Fibroblast of skin of back (primary cell): Measurements from ENCODE around the gene L3MBTL4.

Source experiments
- DNase-seq: peaks from one replicate; pipeline ENCODE4 v3.0.0-alpha.2; 2013

The L3MBTL4 gene

DNA sequence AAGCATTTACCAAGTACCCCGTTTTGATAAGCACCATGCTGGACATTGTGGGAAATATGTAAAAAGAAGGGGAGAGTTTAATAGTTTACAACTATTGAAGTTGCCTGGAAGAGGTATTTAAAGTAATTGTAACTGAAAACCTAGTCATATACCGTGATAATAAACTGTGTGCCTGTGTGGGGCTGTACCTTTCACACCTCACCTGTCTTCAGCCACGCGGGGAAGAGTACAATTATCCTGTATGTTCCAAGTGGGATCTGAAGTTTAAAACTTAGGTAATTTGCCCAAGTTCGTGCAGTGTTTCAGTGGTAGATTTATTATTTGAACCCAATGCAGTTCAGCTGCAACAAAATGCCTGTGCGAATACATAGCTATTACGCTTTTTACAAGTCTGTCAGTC, 391.2 kb downstream of the L3MBTL4 start:
- no peak for DNase-seq

DNA sequence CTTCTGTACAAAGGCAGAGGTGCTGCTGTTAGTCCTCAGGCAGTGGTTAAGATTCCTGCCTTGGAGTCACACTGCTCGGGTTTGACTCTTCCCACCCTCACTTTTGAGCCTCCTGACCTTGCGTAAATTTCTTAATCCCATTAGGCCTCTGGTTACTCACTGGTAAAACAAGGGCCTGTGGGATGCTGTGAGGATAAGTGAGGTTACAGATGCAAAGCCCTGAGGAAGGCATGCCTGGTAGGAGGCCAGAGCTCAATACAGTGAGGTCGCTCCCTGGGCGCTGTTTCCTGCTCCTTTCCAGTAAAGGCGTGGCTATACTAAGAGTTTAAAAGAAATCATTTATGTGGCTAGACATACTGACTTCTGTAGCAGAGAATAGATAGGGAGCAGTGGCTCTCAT, 391.9 kb downstream of the L3MBTL4 start:
- DNase-seq: peak; percentile 67

DNA sequence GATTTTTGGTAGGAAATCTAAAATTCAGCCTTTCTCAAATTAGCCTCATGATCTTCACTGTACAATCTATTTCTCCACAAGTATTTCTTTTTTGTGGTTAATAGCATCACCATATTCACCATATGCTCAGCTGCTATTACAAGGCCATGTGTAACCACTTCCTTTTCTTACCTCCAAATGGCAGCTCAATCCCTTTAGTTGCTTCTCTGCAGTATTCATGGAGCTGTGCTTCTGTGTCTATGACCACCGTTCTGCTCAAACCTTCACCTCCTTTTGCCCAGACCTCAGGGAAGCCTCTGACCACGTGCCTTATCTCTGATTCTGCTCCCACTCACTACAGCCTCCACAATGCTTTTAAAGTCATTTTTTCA, 392.7 kb downstream of the L3MBTL4 start:
- peak; percentile 18 for DNase-seq

DNA sequence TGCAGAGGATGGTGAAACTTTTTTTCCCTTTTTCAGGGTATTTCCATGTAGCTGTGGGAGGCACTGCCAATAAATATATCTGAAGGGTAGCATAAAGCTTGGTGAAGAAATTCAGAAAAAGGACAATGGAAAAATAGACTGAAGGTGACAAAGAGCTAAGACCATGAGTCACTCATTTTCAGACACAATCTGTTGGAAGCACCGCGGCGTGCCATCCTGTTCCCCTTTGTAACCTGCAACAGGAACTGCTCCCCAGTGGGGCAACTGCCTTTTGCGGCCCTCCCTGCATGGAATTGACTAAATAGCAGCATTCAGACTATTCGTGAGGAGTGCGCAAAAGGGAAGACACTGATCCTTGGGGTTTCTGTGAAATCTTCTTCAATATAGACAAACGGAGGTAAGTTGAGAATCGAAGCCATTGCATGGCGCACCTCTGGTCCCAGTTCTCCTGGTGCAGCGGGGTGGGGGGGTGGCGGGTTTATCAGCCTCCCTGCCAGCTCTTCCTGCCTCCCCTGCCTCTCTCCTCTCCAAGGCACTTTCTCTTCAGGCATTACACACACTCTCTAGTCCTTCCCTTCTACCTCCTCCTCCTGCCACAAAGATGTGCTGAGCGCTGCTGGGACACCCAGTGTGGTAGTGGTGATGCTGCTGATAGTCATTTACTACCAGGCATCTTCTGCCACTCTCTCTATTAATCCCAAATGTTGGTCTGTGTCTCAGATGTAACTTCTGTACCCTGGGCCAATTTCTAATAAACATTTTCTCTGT, 393.2 kb downstream of the L3MBTL4 start:
- no peak for DNase-seq

DNA sequence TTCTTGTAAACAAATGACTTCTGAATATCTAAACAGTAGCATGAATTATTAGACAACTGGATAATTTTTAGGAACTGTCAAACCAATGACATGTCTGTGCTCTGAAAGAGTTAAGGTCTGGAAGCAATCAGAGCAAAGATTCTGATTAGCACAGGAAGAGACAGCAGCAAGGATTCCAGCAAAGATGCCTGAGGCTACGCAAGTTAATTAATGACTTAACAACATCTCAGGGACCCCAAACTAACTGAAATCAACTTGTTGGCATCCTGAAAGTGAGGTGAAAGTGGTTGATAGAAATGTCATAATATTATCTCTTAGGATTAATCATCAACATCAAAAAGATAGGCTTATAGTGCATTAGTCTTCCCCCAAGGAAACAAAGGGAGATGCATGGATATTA, 396.0 kb downstream of the L3MBTL4 start:
- DNase-seq: no peak

DNA sequence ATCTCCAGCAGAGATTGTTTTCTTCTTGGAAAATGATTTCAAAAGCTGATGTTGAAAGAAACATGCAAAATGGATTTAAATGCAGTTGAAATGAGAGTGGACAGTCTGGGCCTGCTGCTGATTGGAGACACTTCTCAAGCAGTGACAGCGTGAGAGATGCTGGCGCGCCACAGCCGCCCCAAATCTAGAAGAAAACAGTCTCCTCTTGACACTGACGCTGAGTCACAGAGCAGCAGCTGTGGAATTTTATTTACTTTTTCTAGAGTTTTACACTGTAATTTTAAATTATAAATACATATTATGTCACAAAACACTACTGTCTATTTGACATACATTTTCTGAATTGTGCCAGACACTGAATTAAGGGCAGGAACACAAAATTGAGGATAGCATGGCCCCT, 397.5 kb downstream of the L3MBTL4 start:
- peak; percentile 51 for DNase-seq

DNA sequence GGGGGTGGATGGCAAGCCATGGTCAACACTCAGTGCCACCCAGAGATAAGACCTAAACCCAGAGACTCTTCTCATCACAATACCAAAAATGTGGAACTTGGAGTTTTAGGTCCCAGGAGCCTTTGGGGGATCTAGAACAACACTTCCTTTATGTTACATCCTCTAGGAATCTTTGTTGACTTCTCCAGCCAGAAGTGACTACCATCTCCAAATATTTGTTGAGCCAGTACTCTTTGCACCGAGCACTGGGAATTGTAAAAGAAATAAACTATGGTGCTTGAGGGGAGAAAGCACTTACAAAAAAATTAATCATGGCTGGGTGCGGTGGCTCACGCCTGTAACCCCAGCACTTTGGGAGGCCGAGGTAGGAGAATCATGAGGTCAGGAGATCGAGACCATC, 399.3 kb downstream of the L3MBTL4 start:
- DNase-seq: peak; percentile 71

DNA sequence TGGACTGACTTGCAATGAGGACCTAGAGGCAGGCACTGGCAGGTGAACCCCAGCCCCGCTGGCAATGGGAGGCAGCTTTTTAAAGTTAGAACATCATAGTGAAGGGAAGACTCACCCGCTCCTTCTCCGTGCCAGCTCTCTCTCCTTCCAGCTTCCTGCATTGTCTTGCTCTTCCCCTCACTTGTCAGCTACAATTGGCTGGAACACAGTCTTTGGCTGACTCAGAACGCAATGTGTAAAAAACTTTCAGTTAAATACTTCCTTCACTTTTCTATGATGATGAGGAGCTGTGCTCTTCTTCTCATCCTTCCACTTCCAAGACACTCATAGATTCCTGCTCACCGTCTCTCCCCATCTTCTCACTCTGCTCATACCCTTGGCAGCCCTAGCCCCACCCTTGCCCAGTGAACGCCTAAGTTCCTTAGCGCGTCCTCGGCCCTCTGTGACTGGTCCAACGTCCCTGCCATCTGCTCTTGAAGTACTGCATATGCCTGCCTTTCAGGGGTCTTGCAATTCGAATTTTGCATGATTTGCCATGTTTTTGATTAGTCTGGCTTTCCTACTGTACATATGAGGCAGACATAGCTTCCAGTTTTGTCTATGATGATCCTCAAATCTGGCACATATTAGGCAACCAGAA, 401.4 kb downstream of the L3MBTL4 start:
- DNase-seq: peak; percentile 56

DNA sequence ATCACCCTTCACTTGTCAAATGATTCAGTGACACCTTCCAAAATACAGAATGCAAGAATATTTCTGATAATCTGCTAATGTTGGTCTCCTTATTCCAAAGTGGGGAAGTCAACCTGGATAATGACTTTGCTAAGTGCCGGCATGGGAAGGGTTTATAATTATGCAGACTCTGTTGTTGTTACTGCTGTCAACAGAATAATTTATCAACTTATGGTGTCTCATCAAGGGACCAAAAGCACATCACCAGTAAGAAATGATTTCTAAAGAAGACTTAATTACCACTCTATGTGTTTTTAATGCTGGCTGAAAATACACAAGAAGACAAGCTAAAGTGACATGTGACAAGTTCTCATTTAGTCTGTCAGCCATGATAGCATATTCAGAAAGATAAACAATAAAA, 403.8 kb downstream of the L3MBTL4 start:
- no peak for DNase-seq

DNA sequence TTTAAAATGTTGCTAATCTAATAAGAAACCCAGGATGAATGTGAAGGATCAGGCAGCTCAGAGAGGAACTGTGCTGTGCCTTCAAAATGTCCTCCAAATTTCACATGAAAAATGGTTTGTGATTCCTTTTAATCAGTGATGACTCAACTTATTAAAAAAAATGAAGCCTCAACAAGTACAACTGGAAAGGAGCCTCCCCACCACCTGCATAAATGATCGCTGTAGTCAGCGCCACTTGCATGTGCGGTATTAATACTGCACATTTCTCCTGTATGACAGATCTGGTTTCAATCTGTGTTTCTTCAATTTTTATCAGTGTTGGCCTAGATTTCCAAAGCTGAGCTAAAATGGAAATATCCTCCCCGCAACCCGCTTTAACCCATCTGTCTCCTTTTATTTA, 404.4 kb downstream of the L3MBTL4 start:
- peak; percentile 20 for DNase-seq

DNA sequence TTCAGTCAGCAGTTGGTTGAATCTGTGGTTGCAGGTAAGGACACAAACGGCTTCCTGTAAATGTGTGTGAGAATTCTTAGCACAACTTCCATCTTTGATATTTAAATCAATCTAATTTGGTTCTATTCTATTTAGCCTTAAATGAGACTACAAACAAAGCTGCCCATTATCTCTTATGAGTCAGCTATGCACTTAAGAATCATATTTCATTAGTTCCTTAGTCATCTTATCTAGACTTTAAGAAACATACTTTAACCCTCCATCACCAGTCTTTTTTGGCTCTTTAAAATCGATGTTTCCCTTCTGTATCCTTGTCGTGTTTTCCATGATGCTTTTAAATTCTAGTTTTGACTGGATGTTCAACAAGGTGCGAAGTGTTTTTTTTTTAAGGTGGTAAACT, 405.0 kb downstream of the L3MBTL4 start:
- peak; percentile 63 for DNase-seq

DNA sequence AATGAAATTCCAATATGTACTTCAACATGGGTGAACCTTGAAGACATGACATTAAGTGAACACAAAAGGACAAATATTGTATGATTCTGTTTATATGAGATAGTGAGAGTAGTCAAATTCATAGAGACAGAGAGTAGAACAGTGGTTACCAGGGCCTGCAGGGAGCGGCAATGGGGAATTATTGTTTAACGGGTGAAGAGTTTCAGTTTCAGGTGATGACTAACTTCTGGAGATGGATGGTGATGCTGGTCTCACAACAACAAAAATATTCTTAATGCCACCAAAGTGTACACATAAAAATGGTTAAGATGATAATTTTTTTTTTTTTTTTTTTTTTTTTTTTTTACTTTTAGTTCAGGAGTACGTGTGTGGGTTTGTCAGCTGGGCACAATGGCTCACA, 410.0 kb downstream of the L3MBTL4 start:
- no peak for DNase-seq

DNA sequence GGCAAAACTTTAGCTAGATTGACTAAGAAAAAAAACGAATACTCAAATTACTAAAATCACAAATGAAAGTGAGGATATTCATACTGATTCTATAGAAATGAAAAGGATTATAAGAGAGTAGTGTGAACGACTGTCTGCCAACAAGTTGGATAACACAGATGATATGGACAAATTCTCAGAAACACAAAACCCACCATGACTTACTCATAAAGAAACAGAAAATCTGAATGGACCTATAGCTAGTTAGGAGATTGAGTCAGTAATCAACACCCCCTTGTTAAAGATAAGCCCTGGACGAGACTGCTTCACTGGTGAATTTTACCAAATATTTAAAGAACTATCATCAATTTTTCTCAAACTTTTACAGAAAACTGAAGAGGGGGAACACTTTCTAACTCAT, 410.6 kb downstream of the L3MBTL4 start:
- DNase-seq: no peak

DNA sequence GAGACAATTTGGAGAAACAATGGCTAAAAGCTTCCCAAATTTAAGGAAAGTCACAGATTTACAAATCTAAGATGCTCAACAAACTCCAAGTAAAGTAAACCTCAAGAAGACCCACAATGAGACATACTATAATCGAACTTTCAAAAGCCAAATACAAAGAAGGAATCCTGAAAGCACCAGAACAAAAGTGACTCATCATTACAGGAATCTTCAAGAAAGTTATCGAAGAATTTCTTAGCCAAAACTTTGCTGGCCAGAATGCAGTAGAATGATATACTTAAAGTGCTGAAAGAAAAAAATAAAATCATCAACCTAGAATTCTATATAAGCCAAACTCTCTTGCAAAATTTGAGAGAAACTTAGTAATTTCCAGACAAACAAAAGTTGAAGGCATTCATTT, 412.8 kb downstream of the L3MBTL4 start:
- peak; percentile 56 for DNase-seq

DNA sequence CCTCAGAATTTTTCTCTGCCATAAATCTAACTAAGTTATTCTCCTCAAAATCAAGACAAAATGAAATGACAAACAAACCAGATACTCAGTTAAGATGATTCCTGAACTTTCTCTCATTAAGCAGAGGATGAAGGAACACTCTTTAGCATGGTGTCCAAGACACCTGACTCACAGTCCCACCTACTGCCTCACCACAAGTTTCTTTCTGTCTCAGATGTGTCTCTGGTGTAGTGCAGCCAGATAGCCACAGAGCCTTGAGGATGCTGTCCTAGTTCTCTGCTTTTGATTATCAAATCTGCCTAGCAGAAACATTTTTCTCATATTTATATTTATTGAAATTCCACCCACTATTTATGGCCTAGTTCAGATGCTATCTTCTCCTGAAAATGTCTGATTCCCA, 415.8 kb downstream of the L3MBTL4 start:
- no peak for DNase-seq

DNA sequence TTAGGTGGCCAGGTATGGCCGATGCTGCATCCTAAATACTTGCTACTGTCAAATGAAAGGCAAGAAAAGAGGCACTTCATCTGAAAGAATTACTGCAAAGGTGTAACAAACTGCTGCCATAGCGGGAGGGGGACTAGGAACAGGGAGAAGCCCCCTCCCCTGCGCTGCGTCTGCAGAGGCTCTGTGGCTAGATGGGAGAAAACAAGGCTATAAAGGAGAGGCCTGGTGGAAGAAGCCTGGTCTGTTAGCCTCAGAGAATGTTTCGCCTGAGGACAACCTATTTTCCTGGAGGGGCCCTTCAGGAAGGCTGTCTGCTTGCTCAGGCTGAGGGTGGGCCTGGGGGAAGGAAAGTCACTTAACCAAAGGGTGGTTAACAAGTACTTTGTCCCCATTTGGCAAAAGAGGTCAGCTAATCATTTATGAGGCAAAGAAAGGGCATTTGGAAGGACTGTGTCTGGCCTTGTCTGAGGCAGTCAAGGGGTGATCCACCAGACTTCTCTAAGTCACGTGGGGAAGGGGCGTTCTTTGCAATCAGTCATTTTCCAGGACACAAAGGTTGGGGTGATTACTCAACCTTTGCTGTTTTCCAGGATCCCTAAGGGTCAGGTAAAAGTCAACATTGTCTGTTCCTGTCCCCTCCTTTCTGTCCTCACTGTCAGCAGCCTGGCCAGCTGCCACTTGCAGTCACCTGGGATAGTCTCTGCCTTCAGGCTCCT, 416.4 kb downstream of the L3MBTL4 start:
- no peak for DNase-seq

DNA sequence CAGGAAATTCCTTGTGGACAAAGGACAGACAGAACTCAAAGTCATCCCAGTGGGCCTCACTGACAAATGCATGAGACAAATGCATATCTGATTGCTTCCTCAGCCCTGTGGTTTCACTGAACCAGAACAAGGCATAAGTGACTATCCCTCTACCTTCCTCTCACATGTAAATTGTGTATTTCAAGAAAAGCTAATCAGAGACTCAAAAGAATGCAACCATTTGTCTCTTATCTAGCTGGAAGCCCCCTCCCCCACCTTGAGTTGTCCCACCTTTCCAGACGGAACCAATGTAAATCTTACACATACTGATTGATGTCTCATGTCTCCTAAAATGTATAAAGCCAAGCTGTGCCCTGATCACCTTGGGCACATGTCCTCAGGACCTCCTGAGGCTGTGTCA, 417.4 kb downstream of the L3MBTL4 start:
- no peak for DNase-seq

DNA sequence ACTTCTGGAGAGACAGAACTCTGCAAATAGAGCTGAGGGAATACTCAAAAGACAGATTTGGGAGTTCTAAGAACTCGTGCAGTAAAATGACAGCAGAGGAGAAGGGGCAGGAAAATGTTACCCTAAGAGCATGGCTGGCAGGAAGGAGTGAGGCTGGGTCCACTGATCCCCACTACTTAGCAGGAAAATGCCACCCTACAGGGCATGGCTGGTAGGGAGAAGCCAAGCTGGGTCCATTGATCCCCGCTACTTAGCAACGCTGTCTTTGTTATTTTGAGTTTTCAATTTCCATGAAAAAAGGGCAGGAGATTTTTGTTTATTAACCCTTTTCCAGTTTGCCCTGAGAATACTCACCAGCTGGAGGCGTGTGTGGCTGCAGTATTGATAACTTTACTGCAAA, 419.1 kb downstream of the L3MBTL4 start:
- DNase-seq: no peak

DNA sequence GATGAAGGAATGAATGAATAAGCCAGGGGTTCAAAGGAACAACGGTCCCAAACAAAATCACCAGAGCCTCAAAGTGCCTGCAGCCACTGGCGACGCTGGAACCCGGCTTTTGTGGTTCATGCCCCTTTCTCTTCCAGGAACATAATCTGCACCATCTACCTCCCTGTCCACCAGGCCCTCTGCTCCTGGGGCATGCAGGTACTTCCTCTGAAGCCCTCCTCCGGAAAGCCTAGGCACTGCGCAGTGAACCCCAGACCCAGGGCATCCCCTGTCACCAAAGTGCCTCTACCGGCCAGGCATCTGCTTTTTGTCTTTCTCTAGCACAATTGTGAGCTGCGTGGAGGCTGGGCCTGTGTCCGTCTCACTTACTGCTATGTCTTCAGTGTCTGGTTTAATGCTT, 420.8 kb downstream of the L3MBTL4 start:
- no peak for DNase-seq

DNA sequence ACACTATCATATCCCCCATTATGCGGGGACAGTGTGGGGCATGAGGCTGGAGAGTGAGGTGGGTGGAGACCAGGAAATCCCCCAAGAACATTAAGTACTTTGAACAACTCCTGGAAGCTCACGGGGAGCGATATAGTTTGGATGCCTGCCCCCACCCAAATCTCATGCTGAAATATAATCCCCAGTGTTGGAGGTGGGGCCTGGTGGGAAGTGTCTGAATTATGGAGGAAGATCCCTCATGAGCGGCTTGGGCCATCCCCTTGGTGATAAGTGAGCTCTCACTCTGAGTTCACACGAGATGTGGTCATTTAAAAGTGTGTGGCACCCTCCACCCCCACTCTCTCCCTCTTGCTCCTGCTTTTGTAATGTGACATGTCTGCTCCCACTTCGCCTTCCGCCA, 422.3 kb downstream of the L3MBTL4 start:
- no peak for DNase-seq

DNA sequence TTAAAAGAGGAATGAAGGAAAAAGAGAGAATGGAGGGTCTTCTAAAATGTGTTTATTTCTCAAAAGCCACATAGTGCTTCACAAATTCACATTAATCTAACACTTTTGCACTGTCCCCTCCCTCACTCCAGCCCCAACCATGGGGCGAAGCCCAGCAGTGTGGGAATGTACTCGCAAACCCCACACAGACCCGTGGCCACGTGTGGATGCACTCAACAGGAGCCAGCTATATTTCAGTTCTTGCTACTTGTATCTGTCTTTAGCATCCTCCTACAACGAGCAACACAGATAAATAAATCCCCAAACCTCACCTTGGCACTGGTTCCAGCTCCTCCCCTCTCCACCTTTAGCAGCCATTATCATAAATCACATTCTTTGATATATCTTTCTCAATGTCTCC, 427.5 kb downstream of the L3MBTL4 start:
- DNase-seq: no peak

DNA sequence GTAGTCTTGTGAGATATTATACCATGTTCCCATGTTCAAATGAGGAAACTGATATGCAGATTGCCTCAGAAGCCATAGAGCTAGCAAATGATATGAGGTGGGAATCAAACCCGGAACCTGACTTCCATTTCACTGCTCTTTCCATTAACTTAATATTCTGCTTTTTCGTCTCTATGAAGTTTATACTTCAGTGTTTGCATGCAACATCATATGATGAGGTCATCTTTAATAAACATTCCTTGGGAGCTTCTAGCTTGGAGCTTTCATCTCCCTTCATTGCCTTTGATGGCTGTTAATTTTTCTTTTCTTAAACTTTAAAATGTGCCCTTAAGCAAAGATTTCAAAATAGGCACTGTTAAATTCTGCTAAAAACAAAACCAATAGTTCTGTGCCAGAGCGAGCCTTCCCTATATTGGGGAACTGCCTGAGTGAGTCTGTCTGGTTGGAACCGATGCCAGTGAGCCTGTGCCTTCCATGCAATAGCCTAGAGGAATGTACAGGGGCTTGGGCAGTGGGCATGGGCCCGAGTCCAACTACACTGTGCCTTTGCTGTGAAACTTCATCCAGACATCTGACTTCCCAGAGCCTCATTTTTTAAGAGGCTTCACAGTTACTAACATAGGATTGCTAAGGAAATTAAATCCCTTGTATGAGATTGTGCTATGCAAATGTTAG, 428.3 kb downstream of the L3MBTL4 start:
- no peak for DNase-seq

DNA sequence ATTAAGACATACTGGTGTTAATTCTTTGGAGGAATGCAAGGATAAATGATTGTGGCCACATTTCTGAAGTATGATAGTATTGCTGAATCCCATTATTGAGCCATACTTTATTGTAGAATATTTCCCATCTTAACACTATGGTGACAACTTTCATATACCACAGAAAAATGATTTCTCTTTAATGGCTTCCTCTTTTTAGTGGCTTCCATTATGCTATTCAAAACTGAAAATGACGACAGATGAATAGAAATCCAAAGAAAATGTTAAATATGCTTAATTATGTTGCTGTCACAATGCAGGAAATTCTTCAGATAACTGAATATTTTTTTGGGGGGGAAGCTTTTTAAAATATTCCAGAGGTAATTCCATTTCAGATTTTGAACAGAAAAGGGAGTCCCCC, 430.5 kb downstream of the L3MBTL4 start:
- DNase-seq: no peak
